Measurements from ENCODE around the gene THUMPD3.

Gene THUMPD3

DNA sequence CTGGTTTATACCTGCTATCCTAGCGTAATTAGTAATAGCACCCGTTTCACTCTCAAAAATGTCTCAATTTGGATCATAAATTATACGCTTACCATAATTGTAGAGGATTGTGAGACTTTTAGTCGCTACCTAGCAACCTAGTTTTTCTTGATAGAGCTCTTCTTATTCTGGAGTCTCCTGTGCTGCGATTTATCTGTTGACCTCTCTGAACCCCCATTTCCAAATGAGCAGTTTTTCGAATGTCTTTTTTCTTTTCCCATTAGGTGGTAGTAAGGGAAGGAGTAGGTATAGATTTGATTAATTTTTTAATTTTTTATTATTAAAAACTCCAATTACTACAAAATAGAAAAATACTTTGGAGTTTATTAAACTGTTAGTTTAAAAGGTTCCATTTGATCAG, 45.2 kb downstream of the THUMPD3 start:
- H3K9ac ChIP-seq (ENCODE audit: low read depth, low read length) = no peak overlapping the region
- peaks cover 30% of the 10 kb centered on the region for H3K4me1 ChIP-seq (ENCODE audit: insufficient read depth, low read length)
- H3K36me3 ChIP-seq (ENCODE audit: insufficient read depth, low read length) = peaks cover 10% of the 10 kb centered on the region; the same call in 1 of the 2 replicates
- H3K9me3 ChIP-seq (ENCODE audit: insufficient read depth, low read depth, low read length) = no peaks in the 10 kb centered on the region; the same call in 1 of the 2 replicates
- H3K27me3 ChIP-seq (ENCODE audit: insufficient read depth, low read length) = no peaks in the 10 kb centered on the region
- no peak overlapping the region for H3K27ac ChIP-seq (ENCODE audit: low read depth, low read length)
- 98% methylated on average over 5 of the region's 6 CpGs for WGBS
- H3K4me3 ChIP-seq (ENCODE audit: low read length) = no peak overlapping the region

DNA sequence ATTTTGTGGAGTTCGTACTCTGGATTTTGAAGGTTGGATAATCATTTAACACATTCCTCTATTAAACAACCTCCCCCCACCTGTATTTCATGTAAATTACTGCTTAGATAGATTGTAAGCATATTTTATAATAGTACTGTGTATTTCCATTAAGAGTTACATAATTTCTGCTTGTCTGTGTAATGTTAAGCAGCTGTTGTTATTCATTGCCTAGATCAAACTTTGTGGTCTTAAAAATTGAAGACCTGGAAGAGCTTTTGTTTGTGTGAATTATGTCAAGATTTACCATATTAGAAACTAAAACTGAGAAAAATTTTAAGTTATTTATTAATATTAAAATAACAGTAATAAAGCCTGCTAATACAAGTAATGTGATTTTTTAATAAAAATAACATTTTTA, 45.7 kb downstream of the THUMPD3 start:
- Histone ChIP-seq H3K27ac (ENCODE audit: low read depth, low read length) (no peak overlapping the region), H3K9me3 (ENCODE audit: insufficient read depth, low read depth, low read length) (no peaks in the 10 kb centered on the region; the same call in 1 of the 2 replicates), H3K4me1 (ENCODE audit: insufficient read depth, low read length) (peaks cover 25% of the 10 kb centered on the region), H3K9ac (ENCODE audit: low read depth, low read length) (no peak overlapping the region), H3K27me3 (ENCODE audit: insufficient read depth, low read length) (no peaks in the 10 kb centered on the region), H3K4me3 (ENCODE audit: low read length) (no peak overlapping the region), H3K36me3 (ENCODE audit: insufficient read depth, low read length) (peaks cover 10% of the 10 kb centered on the region; the same call in 1 of the 2 replicates)
- no CpG with 5 or more reads among the region's 1 CpG for WGBS

DNA sequence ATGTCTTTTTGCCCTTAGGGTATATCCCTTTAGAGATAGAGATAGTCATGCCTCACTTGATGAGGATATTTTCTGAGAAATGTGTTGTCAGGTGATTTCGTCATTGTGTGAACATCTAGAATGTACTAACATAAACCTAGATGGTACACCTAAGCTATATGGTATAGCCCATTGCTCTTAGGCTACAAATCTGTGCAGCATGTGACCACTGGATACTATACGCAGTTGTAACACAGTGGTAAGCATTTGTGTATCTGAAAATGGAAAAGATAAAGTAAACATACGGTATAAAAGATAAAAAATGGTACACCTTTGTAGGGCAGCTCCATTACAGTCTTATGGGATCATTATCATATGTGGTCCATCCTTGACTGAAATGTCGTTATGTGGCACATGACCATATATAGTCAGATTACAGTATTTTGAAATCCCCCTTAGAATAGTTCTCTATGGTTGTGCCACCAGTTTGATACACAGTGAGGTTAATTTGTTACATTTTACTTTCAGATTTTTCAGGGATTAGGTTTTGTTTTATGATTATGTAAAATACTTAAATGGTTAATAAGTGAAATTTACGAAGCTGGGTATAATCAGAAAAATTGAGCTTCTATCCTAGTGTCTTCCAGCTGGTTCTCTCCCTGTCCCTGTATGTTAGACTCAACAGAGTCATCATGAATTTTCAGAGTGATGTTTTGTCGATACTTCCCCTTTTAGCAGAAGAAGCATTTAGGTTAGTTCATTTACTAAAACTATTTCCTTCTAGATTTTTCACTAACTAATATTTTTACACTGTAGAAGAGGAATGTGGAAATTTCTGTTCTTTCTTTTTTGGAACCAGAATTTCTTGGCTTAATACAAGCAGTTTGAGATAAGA, 47.4 kb downstream of the THUMPD3 start:
- Histone ChIP-seq H3K27ac (ENCODE audit: low read depth, low read length) (no peak overlapping the region), H3K4me1 (ENCODE audit: insufficient read depth, low read length) (peaks cover 8% of the 10 kb centered on the region)
- 91% methylated on average over 5 of the region's 6 CpGs for WGBS

DNA sequence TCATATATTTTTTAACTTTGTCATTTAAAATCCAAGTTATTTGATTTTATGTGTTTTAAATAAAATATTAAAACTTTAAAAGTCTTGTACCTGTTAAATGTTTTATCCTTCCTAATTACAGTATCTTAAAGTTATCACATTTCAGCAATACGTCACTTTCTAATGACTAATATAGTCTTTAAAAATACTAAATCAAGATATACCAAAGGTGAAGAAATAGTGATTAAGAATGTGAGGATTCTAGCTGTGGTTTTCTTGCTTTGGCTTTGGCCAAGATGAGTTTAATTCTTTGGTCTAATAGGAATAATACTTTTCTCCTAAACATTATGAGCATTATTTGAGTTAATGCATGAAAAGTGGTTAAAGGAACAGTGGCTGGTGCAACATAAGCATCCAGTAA, 48.4 kb downstream of the THUMPD3 start:
- no peak overlapping the region for H3K27ac ChIP-seq (ENCODE audit: low read depth, low read length)
- no peaks in the 10 kb centered on the region for H3K27me3 ChIP-seq (ENCODE audit: insufficient read depth, low read length)
- no peak overlapping the region for H3K4me3 ChIP-seq (ENCODE audit: low read length)
- no CpG with 5 or more reads among the region's 1 CpG for WGBS
- no peak overlapping the region for H3K9ac ChIP-seq (ENCODE audit: low read depth, low read length)
- H3K36me3 ChIP-seq (ENCODE audit: insufficient read depth, low read length) = peaks cover 11% of the 10 kb centered on the region
- H3K4me1 ChIP-seq (ENCODE audit: insufficient read depth, low read length) = no peaks in the 10 kb centered on the region; the same call in 1 of the 2 replicates
- no peaks in the 10 kb centered on the region; the same call in 1 of the 2 replicates for H3K9me3 ChIP-seq (ENCODE audit: insufficient read depth, low read depth, low read length)

More for the DNA sequence above, 47.4 kb downstream of the THUMPD3 start:
- Histone ChIP-seq H3K36me3 (ENCODE audit: insufficient read depth, low read length) (peaks cover 10% of the 10 kb centered on the region; the same call in 1 of the 2 replicates), H3K4me3 (ENCODE audit: low read length) (no peak overlapping the region), H3K9me3 (ENCODE audit: insufficient read depth, low read depth, low read length) (no peaks in the 10 kb centered on the region; the same call in 1 of the 2 replicates), H3K27me3 (ENCODE audit: insufficient read depth, low read length) (no peaks in the 10 kb centered on the region), H3K9ac (ENCODE audit: low read depth, low read length) (no peak overlapping the region)

DNA sequence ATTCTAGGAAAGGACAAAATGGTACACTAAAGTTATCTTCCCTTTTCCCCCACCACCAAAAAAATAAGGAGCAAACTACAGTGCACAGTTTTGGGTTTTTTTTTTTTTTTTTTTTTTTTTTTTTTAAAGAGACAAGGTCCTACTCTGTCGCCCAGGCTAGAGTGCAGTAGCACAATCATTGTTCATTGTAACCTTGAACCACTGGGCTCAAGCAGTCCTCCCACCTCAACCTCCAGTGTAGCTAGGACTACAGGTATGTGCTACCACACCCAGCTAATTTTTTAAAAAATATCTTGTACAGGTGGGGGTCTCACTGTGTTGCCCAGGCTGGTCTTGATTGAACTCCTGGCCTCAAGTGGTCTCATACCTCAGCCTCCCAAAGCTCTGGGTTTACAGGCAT, 49.4 kb downstream of the THUMPD3 start:
- no peak overlapping the region for H3K9ac ChIP-seq (ENCODE audit: low read depth, low read length)
- no peaks in the 10 kb centered on the region; the same call in 1 of the 2 replicates for H3K9me3 ChIP-seq (ENCODE audit: insufficient read depth, low read depth, low read length)
- H3K4me3 ChIP-seq (ENCODE audit: low read length) = no peak overlapping the region
- H3K27me3 ChIP-seq (ENCODE audit: insufficient read depth, low read length) = no peaks in the 10 kb centered on the region
- H3K27ac ChIP-seq (ENCODE audit: low read depth, low read length) = no peak overlapping the region
- peaks cover 14% of the 10 kb centered on the region for H3K36me3 ChIP-seq (ENCODE audit: insufficient read depth, low read length)
- WGBS = 92% methylated on average over 1 of the region's 1 CpG
- no peaks in the 10 kb centered on the region; the same call in 1 of the 2 replicates for H3K4me1 ChIP-seq (ENCODE audit: insufficient read depth, low read length)

DNA sequence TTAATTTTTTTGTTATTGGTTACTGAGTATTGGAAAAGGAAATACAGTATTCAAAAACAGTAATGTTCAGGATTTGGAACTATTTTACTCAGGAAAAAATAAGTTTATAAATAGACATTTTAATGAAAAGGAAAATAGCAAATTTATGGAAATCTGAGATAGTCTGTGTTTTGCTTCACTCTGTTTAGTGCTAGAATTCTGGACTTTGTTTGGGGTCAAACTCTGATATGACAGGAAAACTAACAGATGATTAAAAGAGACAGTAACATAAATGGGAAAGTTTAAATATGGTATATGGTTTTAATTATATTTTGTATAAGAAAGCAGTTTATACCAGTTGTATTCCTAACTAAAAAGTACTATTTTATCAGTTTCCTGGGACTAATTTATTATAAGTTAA, 52.0 kb downstream of the THUMPD3 start:
- Histone ChIP-seq H3K27ac (ENCODE audit: low read depth, low read length) (no peak overlapping the region), H3K27me3 (ENCODE audit: insufficient read depth, low read length) (no peaks in the 10 kb centered on the region), H3K36me3 (ENCODE audit: insufficient read depth, low read length) (peaks cover 8% of the 10 kb centered on the region; the same call in 1 of the 2 replicates)

DNA sequence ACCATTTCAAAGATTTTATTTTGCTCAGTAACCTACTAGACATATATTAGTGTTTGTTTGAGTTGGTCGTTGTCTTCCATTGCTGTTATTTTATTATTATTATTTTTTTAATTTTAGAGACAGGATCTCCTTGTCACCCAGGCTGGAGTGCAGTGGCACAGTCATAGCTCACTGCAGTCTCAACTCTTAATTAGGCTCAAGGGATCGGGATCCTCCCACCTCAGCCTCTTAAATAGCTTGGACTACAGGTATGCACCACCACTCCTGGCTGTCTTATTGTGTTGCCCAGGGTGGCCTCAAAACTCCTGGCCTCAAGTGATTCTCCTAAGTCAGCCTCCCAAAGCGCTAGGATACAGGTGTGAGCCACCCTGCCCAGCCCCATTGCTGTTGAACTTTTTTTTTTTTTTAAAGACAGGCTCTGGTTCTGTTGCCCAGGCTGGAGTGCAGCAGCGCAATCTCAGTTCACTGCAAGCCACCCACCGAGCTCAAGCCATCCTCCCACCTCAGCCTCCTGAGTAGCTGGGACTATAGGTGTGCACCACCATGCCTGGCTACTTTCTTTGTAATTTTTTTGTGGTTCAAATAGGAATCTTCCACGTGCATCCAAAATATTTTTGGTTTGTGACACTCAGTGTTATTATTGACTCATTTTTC, 52.8 kb downstream of the THUMPD3 start:
- H3K27ac ChIP-seq (ENCODE audit: low read depth, low read length) = no peak overlapping the region
- H3K4me1 ChIP-seq (ENCODE audit: insufficient read depth, low read length) = peaks cover 9% of the 10 kb centered on the region; the same call in 1 of the 2 replicates
- 95% methylated on average over 5 of the region's 6 CpGs for WGBS
- H3K27me3 ChIP-seq (ENCODE audit: insufficient read depth, low read length) = no peaks in the 10 kb centered on the region
- no peak overlapping the region for H3K4me3 ChIP-seq (ENCODE audit: low read length)
- peaks cover 8% of the 10 kb centered on the region; the same call in 1 of the 2 replicates for H3K36me3 ChIP-seq (ENCODE audit: insufficient read depth, low read length)
- H3K9ac ChIP-seq (ENCODE audit: low read depth, low read length) = no peak overlapping the region
- no peaks in the 10 kb centered on the region for H3K9me3 ChIP-seq (ENCODE audit: insufficient read depth, low read depth, low read length)

More for the DNA sequence above, 52.0 kb downstream of the THUMPD3 start:
- no peaks in the 10 kb centered on the region for H3K9me3 ChIP-seq (ENCODE audit: insufficient read depth, low read depth, low read length)
- H3K9ac ChIP-seq (ENCODE audit: low read depth, low read length) = no peak overlapping the region
- peaks cover 1% of the 10 kb centered on the region for H3K4me1 ChIP-seq (ENCODE audit: insufficient read depth, low read length)
- no peak overlapping the region for H3K4me3 ChIP-seq (ENCODE audit: low read length)

DNA sequence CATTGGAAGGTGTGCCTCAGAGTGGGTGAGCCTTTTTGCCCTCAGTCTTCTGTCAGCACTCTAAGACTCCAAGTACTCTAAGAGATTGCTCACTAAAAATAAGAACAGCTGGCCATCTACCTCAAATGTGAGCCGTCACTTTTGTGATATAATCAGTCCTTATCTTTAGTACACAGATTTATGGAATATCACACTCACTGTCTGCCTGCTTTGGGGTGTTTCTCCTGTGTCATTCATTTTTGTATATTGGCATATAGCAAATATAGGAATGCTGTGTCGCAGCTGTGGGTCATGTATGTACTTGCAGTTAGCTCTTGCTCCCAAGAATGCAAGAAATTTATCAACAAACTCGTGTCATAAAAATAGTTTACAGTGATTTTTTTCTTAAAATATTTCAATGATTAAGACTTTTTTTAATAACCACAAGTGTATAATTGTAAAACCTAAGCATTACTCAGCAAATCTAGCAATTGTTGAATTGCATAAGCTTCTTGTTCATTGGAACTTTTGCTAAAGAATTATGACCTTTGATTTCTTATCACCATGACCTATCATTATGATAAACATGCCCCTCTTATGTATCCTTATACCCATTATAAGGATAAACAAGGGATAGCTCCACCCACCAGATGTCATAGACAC, 53.4 kb downstream of the THUMPD3 start:
- Histone ChIP-seq H3K9ac (ENCODE audit: low read depth, low read length) (no peak overlapping the region), H3K9me3 (ENCODE audit: insufficient read depth, low read depth, low read length) (no peaks in the 10 kb centered on the region), H3K27me3 (ENCODE audit: insufficient read depth, low read length) (no peaks in the 10 kb centered on the region), H3K4me1 (ENCODE audit: insufficient read depth, low read length) (peaks cover 11% of the 10 kb centered on the region; the same call in 1 of the 2 replicates), H3K36me3 (ENCODE audit: insufficient read depth, low read length) (peaks cover 8% of the 10 kb centered on the region; the same call in 1 of the 2 replicates), H3K27ac (ENCODE audit: low read depth, low read length) (no peak overlapping the region), H3K4me3 (ENCODE audit: low read length) (no peak overlapping the region)
- WGBS = 96% methylated on average over 2 of the region's 3 CpGs

DNA sequence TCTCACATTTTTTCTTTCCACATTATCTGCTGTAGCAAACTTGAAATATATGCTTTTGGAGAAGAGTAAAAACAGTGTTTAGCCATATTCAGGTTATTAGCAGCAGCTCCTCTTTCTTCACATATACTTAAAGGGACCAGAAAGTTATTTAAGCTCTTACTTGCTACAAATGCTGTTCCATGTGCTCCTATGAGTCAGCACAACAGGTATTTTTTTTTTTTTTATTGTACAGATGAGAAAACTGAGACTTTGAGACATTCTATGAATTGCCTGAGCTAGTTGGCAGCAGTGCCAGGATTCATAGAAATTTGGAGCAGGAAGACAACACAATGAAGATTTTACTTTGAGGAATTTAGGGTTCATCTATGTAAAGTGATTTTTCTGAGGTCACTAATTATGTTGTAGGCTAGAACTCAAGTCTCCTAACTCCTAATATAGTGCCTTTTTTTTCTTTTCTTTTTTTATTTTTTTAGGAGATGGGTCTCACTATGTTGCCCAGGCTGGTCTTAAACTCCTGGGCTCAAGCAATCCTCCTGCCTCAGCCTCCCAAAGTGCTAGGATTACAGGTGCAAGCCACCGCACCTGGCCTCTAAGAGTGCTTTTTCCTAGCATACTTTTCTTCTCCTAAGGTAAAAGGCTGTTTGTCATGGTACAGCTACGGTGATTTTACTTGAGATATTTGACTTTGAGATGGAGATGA, 58.1 kb downstream of the THUMPD3 start:
- Histone ChIP-seq H3K9me3 (ENCODE audit: insufficient read depth, low read depth, low read length) (no peaks in the 10 kb centered on the region), H3K27me3 (ENCODE audit: insufficient read depth, low read length) (no peaks in the 10 kb centered on the region), H3K4me1 (ENCODE audit: insufficient read depth, low read length) (peaks cover 32% of the 10 kb centered on the region), H3K36me3 (ENCODE audit: insufficient read depth, low read length) (peaks cover 35% of the 10 kb centered on the region), H3K4me3 (ENCODE audit: low read length) (no peak overlapping the region), H3K9ac (ENCODE audit: low read depth, low read length) (no peak overlapping the region), H3K27ac (ENCODE audit: low read depth, low read length) (peak overlapping the region; percentile 23)
- WGBS = 90% methylated on average over 1 of the region's 2 CpGs

DNA sequence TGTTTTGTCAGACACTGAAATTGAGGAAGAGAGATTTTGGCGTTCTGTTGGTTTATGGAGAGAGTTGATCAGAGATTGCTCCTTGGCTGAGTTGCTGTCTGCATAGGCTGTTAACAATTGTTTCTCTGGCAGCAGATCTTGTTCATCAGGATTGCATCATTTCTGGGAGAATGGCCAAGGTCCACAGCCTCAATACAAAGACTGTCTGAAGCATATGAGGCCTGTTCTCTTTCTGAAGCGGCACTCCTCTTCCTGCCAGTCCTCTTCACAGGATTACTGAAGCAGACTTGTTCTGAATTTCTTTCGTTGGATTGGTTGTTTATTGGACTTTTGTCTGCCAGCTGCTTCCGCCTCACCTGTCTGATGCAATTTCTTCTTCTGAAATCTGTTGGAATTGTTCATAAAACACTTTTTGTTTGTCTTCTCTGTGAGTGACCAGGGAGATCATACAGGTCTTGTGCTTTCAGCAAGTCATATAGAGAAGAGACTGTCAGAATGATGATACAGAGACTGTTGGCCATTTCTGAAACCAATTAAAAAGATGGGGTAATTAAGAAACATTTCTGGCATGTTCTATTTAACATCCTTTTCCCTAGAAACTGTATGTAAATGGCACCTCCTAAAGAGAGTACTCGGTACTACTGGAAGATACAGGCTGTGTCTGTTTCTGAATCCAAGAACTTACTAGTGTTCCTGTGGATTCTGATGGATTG, 60.0 kb downstream of the THUMPD3 start:
- Histone ChIP-seq H3K4me1 (ENCODE audit: insufficient read depth, low read length) (peaks cover 32% of the 10 kb centered on the region), H3K27me3 (ENCODE audit: insufficient read depth, low read length) (no peaks in the 10 kb centered on the region), H3K27ac (ENCODE audit: low read depth, low read length) (peak overlapping the region; percentile 84), H3K9me3 (ENCODE audit: insufficient read depth, low read depth, low read length) (no peaks in the 10 kb centered on the region), H3K36me3 (ENCODE audit: insufficient read depth, low read length) (peaks cover 51% of the 10 kb centered on the region), H3K4me3 (ENCODE audit: low read length) (peak overlapping the region; percentile 9; the same call in 1 of the 2 replicates), H3K9ac (ENCODE audit: low read depth, low read length) (peak overlapping the region; percentile 74)
- WGBS = 71% methylated on average over 5 of the region's 5 CpGs

Data from HUES64 (cell line).